Right ventricle myocardium superior (tissue), 1 donor: ENCODE results near the gene PTGR3. TPM values are rescaled to one million over a fixed set of nuclear protein-coding genes. Genes with fewer than 3 reads are reported as not detected.

ENCODE experiments used
- ATAC-seq: fragments of 200-7000 bp; cut with Tn5 transposase; one replicate; pipeline ENCODE4 v1.9.1; 2020; ENCODE audit warnings: mild to moderate bottlenecking; ENCODE audit not compliant: poor library complexity
- DNase-seq: peaks from one replicate; pipeline ENCODE4 v3.0.0-alpha.2; 2020
- intact Hi-C: fragments of 100-400 bp; cut with DNase I; formaldehyde crosslinking; loops from one replicate; pipeline ENCODE4 v1.11.2; 2022
- total RNA-seq: library from RNA; stranded (reverse); fragmentation: NEBNext Ultra II Directional; extraction: Animal tissue kit (Norgen Biotek cat#: 25700); gene quantifications from one replicate; pipeline ENCODE4 v1.2.1, GENCODE V29; 2021
- donor health status: DM: no; HTN: yes; CAD: no; lungs with severe emphysema.

The PTGR3 gene
- total RNA-seq, 1 donor from 2014 or later = 81.5 TPM

DNA sequence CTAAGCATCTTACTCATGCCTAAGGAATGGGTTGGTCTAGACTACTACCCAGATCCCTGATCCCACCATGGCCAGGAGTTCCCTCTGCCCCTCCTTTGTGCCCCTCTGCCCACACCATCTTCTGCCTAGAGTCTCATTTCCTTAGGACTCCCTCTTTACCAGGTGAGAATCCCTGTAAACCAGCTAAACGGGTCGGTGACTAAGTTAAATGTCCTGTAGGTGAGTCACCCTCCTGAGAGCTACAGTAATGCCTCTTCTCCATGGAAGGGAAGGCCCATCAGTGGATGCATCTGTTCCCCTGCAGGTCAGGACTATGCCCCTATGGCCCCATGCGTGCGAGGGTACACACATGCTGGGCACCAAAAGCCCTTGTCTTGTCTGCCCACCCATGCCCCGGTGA is 25.4 kb downstream of the PTGR3 start:
- no peak for ATAC-seq
- no peak for DNase-seq
- intact Hi-C loops = no loop called here

DNA sequence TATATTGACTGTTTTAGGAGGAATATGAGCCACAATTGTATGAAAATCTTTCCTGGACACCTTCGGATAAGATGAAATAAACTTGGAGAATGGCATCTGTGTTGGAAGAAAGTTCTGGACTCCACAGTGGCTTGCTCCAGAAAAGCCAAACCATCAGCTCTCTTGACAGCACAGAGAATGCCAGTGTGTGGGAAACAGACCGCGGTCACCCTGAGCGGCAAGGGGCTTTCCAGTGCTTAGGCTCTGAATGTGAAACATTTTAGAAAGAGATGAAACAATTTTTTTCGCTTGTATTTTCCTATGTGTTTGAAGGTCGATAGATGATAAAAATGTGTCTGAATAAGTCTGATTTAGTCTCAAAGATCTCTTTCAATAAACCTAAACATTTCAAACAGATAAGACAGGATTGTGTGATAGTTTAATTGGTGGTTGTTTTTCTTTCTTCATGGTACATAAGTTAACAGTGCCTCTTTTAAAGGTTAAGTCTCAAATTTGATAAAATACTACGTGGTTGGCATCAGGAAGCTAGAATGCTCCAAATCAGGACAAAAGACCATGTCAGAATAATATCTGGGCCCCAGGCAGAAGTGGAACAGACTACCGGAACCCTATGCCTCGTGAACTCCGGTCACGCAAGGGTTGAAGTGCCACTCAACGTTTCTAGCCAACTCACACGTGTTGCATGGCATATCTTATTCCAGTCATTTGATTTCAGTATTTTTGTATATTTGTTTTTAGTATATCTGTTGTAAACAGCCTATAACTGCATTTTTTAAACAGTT is 28.9 kb downstream of the PTGR3 start:
- no peak for DNase-seq
- ATAC-seq = no peak
- intact Hi-C loops = no loop called here

DNA sequence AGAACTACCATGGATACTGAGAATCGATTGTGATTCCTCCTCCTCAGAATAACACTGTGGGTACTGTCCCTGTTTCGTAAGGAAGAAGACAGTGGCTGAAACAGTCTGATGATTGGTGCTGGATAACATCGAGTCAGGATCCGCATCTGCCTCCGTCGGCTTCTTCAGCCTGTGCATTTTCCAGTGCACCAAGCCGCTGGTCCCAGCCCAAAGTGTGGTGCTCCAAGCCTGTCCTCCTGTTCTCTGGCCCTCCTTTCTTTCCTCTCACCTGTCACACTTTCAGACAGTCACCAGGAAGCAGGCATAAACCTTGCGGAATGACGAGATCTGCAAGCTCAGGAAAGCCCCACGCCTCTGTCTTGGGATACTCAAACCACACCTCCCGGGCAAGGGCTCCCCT is 30.6 kb downstream of the PTGR3 start:
- no peak for ATAC-seq
- intact Hi-C loops = no loop called here
- no peak for DNase-seq

DNA sequence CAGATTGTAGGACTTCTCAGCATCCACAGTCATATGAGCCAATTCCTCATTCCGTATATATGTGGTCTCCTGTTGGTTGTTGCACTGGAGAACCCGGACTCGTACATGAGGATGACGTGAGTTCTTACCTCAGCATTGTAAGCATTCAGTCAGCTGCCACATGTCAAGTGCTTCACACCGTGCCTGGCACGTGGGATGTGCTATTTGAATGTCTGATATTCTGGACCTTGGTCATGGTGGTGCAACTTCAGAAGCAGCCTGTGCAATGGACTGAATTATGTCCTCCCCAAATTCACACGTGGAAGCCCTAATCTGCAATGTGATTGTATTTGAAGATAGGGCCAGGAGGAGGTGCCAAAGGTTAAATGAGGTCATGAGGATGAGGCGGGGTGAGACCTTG is 32.1 kb downstream of the PTGR3 start:
- DNase-seq (no peak), ATAC-seq (no peak)
- intact Hi-C loops = no loop called here

- DNase-seq (no peak), ATAC-seq (no peak)
- intact Hi-C loops = no loop called here
Observed at GRCh38 chr18:75173738-75174137, 35.2 kb downstream of the PTGR3 start.

- intact Hi-C loops = no loop called here
- no peak for ATAC-seq
- no peak for DNase-seq
Observed at GRCh38 chr18:75173125-75173432, 35.9 kb downstream of the PTGR3 start.

- intact Hi-C loops = no loop called here
- DNase-seq = no peak
- no peak for ATAC-seq
Observed at GRCh38 chr18:75172299-75173124, 36.4 kb downstream of the PTGR3 start.

- intact Hi-C loops = no loop called here
Observed at GRCh38 chr18:75170916-75171315, 38.0 kb downstream of the PTGR3 start.

DNA sequence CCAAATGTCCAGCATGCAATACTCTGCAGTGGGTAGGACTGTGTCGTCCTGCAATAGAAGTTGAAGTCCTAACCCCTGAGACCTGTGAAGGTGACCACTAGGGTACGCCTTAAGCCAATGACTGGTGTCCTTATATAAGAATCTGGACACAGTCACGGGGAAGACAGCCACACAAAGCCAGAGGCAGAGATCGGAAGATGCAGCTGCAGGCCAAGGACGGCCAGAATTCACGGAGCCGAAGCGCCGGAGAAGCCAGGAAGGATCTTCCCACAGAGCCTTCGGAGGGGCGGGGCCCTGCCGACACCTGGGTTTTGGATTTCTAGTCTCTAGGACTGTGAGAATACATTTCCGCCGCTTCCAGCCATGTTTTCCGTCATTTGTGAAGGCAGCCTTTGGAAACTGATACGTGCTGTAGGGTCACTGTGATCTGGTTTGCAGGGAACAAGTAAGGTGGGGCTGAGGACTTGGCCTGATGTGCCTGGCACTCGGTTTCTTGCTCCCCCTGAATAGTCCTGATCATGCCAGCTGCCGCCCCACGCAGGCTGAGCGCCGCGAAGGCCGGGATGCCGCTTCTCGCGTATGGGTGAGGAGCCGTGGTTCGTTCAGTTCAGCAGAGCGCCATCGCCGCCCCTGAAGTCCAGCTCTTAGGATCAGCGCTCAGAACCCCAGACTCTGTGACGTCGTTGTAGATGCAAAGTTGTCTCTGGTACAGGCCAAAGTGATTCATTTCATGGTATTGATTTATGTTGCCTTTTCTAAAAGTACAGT is 38.7 kb downstream of the PTGR3 start:
- ATAC-seq (peak; percentile 13), DNase-seq (peak; percentile 70)
- intact Hi-C loops = no loop called here

More at GRCh38 chr18:75170916-75171315, 38.0 kb downstream of the PTGR3 start:
- DNase-seq (no peak), ATAC-seq (no peak)

DNA sequence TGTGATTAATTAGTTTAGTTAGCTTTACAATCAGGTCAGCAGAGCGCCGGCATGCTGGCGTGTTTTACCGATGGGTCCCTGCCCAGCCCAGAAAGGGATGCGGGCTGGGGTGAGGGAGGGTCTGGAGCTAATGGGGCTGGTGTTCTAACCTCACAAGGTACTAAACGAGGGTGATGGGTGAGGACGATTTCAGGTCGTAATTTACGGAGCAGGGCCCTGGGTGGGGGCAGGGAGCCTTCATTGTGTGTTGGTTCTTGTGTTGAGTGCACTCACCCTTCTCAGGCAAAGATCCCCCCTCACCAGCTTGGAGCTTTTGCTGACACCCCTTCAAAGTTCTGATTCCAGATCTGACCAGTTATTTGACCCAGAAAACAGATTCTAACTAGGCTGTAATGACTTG is 39.5 kb downstream of the PTGR3 start:
- intact Hi-C loops = no loop called here
- ATAC-seq = no peak
- DNase-seq = no peak

- DNase-seq (no peak), ATAC-seq (peak; percentile 74)
- intact Hi-C loops = no loop called here
Observed at GRCh38 chr18:75168619-75169018, 40.3 kb downstream of the PTGR3 start.

GRCh38 chr18:75167759-75168618 is 41.0 kb downstream of the PTGR3 start:
- intact Hi-C loops = no loop called here
- ATAC-seq (peak; percentile 47), DNase-seq (peak; percentile 53)

GRCh38 chr18:75167137-75167536 is 41.8 kb downstream of the PTGR3 start:
- ATAC-seq = no peak
- DNase-seq = no peak
- intact Hi-C loops = no loop called here

GRCh38 chr18:75165926-75166325 is 43.0 kb downstream of the PTGR3 start:
- DNase-seq (no peak), ATAC-seq (no peak)
- intact Hi-C loops = no loop called here

DNA sequence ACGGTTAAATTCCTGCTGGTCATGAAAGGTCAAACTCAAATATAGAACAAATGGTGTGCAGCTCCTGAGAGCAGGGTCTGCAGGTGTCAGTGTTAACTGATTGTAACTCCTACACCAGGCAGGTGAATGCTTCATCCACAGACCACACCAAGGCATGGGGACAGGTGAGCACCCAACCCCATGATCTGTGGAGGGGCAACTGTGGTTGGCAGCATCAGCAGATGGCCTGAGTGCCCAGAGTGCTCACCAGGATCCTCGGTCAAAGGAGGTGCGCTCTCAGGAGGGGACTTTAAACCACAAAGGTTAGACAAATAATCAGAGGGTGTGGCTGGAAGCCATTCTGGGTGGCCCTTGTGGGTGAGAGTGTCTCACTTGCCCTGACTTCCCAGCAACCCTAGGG is 44.5 kb downstream of the PTGR3 start:
- intact Hi-C loops = no loop called here
- ATAC-seq = no peak

GRCh38 chr18:75163736-75164135 is 45.2 kb downstream of the PTGR3 start:
- intact Hi-C loops = no loop called here
- no peak for ATAC-seq
- no peak for DNase-seq

More for the DNA sequence above, 44.5 kb downstream of the PTGR3 start:
- no peak for DNase-seq

DNA sequence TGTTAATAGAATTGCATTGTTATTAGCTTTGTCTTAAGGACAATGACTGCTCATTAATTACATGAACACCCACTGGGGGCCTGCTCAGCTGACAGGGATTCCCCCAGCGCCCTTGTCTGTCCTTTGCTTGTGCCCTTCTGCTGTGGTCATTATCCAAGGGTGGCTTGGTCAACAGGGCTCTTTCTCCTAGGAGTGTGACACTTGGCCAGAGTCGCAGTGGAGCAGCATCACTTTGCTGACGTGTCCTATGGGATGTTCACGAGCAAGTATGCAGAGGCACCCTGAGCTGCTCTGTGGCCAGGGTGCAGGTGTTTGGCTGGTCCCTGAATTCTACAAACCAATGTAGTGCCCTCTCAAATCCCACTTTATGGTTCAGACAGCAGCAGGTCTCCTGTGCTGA is 46.0 kb downstream of the PTGR3 start:
- ATAC-seq = no peak
- no peak for DNase-seq
- intact Hi-C loops = no loop called here

DNA sequence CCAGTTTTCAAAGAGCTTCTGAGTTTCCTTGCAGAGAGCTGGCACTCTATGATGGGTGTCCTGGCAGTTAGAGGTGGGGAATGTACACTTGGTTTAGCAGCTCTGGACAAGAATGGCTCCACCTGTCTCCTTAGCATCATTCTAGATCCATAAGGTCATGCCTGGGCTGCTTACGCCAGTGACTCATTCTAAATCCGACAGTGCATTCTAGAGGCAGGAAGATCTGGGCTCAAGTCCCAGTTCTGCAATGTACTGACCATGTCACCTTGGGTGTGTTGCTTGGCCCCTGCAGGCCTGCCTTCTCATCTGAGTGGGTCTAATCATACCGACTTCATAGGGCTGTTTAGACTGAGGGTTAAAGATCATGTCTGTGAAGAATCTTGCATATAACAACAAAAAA is 46.5 kb downstream of the PTGR3 start:
- peak; percentile 92 for ATAC-seq
- no peak for DNase-seq
- intact Hi-C loops = no loop called here
